ENCODE results near the gene RORC.
"Not testable (repeated sequence)": the region's sequence is repeated elsewhere in the genome, so short reads cannot be mapped to it uniquely, and the experiment has no call there.

Gene RORC

DNA sequence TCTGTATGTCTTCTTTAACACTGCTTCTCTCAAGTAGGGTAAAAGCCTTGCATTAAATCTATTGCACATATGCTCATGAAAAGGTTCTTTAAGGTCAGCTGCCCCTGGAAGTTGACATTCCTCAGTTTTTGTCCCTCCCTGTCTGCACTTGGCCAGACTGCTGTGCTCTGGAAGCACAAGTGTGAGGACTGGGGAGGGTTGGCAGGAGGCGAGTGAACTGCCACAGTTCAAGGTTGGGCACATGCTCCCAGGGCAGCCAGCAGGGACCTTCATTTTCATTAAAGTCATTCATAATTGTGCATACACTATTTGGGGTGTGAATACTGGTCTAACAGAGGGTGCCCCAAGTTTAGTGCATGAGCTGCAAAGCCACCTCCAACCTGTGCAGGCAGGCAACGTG, 32.8 kb upstream of the RORC start:
- no peak overlapping the region for H3K27ac ChIP-seq
- no peak for TF ChIP-seq CTCF (conservative IDR thresholded peaks at IDR 0.05)

GRCh38 chr1:151862604-151863003, 31.0 kb upstream of the RORC start:
- no peak for TF ChIP-seq CTCF (conservative IDR thresholded peaks at IDR 0.05)
- H3K27ac ChIP-seq: no peak overlapping the region

GRCh38 chr1:151860504-151861187, 29.0 kb upstream of the RORC start:
- no peak for TF ChIP-seq CTCF (conservative IDR thresholded peaks at IDR 0.05)
- no peak overlapping the region for H3K27ac ChIP-seq

DNA sequence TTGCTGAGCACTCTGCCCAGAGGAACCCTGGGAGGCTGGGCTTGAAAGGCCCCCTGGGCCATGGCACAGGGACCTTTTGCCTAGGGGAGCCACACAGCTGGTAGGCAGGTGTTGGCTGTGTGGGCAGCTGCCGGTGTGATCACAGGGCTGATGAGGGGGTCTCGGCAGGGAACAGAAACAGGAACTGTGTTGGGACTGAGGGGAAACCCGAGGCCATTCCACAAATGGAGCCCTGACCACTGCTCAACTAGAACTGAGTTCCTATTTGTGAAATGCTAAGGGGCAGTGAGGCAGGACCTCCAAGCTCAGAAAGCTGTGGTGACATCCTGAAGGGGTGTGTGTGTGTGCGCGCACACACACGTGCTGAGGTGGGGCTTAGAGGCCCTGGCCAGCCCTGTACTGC, 28.3 kb upstream of the RORC start:
- no peak overlapping the region for H3K27ac ChIP-seq
- TF ChIP-seq CTCF (conservative IDR thresholded peaks at IDR 0.05): no peak

- H3K27ac ChIP-seq: no peak overlapping the region
- no peak for TF ChIP-seq CTCF (conservative IDR thresholded peaks at IDR 0.05)
These were observed 27.5 kb upstream of the RORC start for GRCh38 chr1:151858886-151859665.

DNA sequence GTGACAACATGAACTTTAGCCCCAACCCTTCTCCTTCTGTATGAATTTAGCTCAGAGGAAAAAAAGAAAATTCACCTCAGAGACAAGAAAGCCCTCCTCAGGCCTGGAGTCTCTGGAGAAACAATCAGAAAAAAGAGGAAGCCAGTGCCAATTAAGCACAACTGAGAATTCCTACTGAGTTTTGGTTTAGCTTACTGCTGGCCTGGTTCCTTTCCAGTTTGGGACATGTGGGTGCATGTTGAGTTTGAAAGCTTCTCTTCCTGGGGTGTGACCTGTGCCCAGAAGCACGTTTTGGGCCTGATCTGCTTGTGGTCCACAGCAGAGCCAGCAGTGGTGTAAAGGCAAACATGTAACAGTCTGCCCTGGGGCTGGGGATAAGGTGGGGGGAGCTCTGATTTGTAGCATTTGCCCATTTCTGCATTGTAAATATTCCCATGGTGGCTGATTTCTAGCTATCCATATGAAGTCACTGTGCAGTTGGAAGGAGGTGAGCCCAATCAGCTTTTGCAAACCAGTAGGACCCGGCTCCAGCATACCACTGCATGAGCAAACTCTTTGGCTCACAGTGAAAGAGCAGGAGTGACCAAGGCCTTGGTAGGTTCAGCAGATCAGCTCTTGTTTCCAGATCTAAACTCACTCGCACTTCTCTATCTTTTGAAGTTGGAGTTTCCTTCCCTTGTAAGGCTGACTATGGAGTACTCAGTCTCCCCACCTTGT, 26.6 kb upstream of the RORC start:
- H3K27ac ChIP-seq: no peak overlapping the region
- no peak for TF ChIP-seq CTCF (conservative IDR thresholded peaks at IDR 0.05)

DNA sequence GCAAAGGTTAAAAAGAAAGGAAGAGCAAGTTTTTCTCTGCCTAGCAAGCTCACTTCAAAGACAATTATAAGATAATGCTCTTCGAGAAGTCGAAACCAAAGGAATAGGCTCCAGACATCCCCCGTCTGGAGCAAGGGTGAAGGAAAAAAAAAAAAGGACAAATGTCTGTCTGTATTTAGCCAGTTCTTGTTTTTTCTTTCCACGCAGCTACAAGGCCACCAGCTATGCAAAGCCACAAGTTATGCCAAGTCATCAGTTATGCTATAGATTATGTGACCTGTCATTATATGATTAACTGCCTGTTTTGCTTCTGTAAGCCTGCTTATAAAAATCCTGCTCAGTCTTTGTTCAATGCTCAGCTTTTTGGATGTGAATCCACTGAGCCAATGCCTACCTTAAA, 24.3 kb upstream of the RORC start:
- no peak overlapping the region for H3K27ac ChIP-seq
- no peak for TF ChIP-seq CTCF (conservative IDR thresholded peaks at IDR 0.05)

DNA sequence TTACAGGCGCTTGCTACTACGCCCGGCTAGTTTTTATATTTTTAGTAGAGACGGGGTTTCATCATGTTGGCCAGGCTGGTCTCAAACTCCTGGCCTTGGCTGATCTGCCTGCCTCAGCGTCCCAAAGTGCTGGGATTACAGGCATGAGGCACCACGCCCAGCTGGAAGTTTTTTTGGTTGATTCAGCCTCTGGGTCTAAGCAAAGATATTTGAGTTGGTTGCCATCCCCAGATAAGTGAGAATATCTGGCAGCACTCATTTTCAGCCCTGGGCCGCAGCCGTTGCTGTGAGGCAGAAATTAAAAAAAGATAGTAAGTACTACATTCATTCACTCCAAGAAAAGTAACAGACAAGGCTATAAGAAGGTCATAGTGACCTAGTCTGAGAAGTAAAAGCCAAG, 23.9 kb upstream of the RORC start:
- not testable (repeated sequence) for H3K27ac ChIP-seq

All from VCaP (cell line).